ENCODE data around the gene ZNF22. TPM values are rescaled to one million over a fixed set of nuclear protein-coding genes. Genes with fewer than 3 reads are reported as not detected.

Gene ZNF22
- polyA plus RNA-seq, 1 experiment, result 23.4 TPM

- Histone ChIP-seq H3K27ac (ENCODE audit: low read depth, low read length) (no peak overlapping the region), H3K4me3 (ENCODE audit: low read depth, low read length) (no peak overlapping the region), H3K9me3 (ENCODE audit: control insufficient read depth, insufficient read depth, low read length) (peaks cover 6% of the 10 kb centered on the region; the same call in 1 of the 2 replicates), H3K27me3 (ENCODE audit: control insufficient read depth, insufficient read depth, low read length) (no peaks in the 10 kb centered on the region)
- DNase-seq (ENCODE audit: low read depth, low spot score), result no peak
- ChIA-PET POLR2A (no interaction called here), CTCF (interaction anchor here (1.0 to 2.5 kb wide), 3 partner anchors 28 to 71 kb away, joined by 3 to 16 read pairs (median 7); no protein-coding TSS in a partner anchor)
- TF ChIP-seq CTCF (IDR thresholded peaks at IDR 0.05; ENCODE audit: low read depth, low read length), result no peak
These were observed 2.8 kb downstream of the ZNF22 start for GRCh38 chr10:45003432-45004000.

GRCh38 chr10:45004661-45005060, 3.9 kb downstream of the ZNF22 start:
- no peak overlapping the region for H3K4me3 ChIP-seq (ENCODE audit: low read depth, low read length)
- no peak for TF ChIP-seq CTCF (IDR thresholded peaks at IDR 0.05; ENCODE audit: low read depth, low read length)
- no peak overlapping the region for H3K27ac ChIP-seq (ENCODE audit: low read depth, low read length)
- POLR2A ChIA-PET, result no interaction called here
- H3K27me3 ChIP-seq (ENCODE audit: control insufficient read depth, insufficient read depth, low read length), result no peaks in the 10 kb centered on the region
- DNase-seq (ENCODE audit: low read depth, low spot score), result no peak
- H3K9me3 ChIP-seq (ENCODE audit: control insufficient read depth, insufficient read depth, low read length), result peaks cover 6% of the 10 kb centered on the region; the same call in 1 of the 2 replicates
- CTCF ChIA-PET, result interaction anchor here (0.7 to 2.5 kb wide), 2 partner anchors 26 to 73 kb away, joined by 3 to 16 read pairs; partner anchors contain the start of gene DEPP1

- no peak overlapping the region for H3K4me3 ChIP-seq (ENCODE audit: low read depth, low read length)
- H3K9me3 ChIP-seq (ENCODE audit: control insufficient read depth, insufficient read depth, low read length), result peaks cover 6% of the 10 kb centered on the region; the same call in 1 of the 2 replicates
- no peaks in the 10 kb centered on the region for H3K27me3 ChIP-seq (ENCODE audit: control insufficient read depth, insufficient read depth, low read length)
- no peak overlapping the region for H3K27ac ChIP-seq (ENCODE audit: low read depth, low read length)
- ChIA-PET POLR2A (no interaction called here), CTCF (interaction anchor here (0.6 to 2.5 kb wide), 3 partner anchors 27 to 73 kb away, joined by 3 to 16 read pairs (median 3); partner anchors contain the start of gene DEPP1)
- no peak for TF ChIP-seq CTCF (IDR thresholded peaks at IDR 0.05; ENCODE audit: low read depth, low read length)
- no peak for DNase-seq (ENCODE audit: low read depth, low spot score)
These were observed 4.6 kb downstream of the ZNF22 start for GRCh38 chr10:45005284-45005683.

GRCh38 chr10:45006276-45007030, 5.7 kb downstream of the ZNF22 start:
- H3K27me3 ChIP-seq (ENCODE audit: control insufficient read depth, insufficient read depth, low read length), result no peaks in the 10 kb centered on the region
- no peak for TF ChIP-seq CTCF (IDR thresholded peaks at IDR 0.05; ENCODE audit: low read depth, low read length)
- POLR2A ChIA-PET, result no interaction called here
- CTCF ChIA-PET, result interaction anchor here (0.6 to 1.3 kb wide), 5 partner anchors 13 to 229 kb away, joined by 4 to 12 read pairs (median 4); no protein-coding TSS in a partner anchor
- no peak overlapping the region for H3K4me3 ChIP-seq (ENCODE audit: low read depth, low read length)
- peaks cover 6% of the 10 kb centered on the region; the same call in 1 of the 2 replicates for H3K9me3 ChIP-seq (ENCODE audit: control insufficient read depth, insufficient read depth, low read length)
- no peak overlapping the region for H3K27ac ChIP-seq (ENCODE audit: low read depth, low read length)
- DNase-seq (ENCODE audit: low read depth, low spot score), result no peak

All from AG04450 (cell line).